ENCODE data around the gene SRRM2.

Gene SRRM2

DNA sequence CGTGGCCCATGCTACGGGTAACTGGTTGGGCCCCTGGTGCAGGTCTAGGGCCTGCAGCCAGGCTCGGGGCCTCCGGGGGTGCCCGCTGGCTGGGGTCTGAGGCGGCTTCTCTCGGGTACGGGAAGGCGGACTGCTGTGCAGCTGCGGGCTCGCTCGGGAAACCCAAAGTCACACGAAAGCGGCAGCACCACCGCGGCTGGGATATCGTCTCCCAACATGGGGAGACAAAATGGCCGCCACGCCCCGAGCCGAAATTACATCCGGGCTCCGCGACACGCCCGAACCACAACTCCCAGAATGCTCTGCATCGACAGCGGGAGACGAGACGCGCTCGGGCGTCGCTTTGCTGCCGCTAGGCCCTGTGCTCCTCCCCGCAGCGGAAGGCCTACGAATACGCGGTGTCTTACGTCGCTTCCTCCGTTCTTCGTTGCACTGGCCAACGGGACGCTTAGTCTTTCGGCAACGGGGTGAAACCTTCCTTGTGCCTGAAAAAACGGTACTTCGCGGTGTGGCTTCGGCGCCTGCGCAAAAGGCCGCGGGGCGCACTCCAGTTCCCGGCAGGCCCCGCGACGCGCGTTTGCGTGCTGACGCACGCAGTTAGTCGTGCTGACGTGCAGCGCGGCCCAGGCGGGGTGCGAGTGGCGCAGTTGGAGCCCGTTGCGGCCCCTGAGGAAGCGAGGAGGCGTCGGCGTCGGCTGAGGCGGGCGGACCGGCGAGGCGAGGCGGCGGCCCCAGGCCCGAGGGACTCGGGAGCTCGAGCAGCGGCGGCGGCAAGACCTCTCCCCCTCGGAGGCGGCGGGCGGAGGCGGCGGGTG is at the start of gene SRRM2:
SRRM2 (plus strand) TSS at position 604 of the 815 bp plus-strand sequence. CDS start 3,727 bp downstream, outside the sequence.
- H2AFZ ChIP-seq = peak within 1 kb of the TSS; percentile 99
- peaks cover 25% of the 10 kb centered on the region for H3K4me1 ChIP-seq
- no peaks in the 10 kb centered on the region for H3K9me3 ChIP-seq (ENCODE audit: control insufficient read depth, low read length)
- TF ChIP-seq CTCF (IDR thresholded peaks at IDR 0.05) = no peak
- peak within 1 kb of the TSS; percentile 94 for H3K4me3 ChIP-seq (ENCODE audit: low read depth, low read length)
- H3K79me2 ChIP-seq = peaks cover 42% of the 10 kb centered on the region
- peak within 1 kb of the TSS; percentile 90 for H3K9ac ChIP-seq
- H3K27me3 ChIP-seq (ENCODE audit: control insufficient read depth, insufficient read depth, low read length) = no peaks in the 10 kb centered on the region
- no peaks in the 10 kb centered on the region for H3K36me3 ChIP-seq (ENCODE audit: control insufficient read depth, insufficient read depth, low read length)
- peak within 1 kb of the TSS; percentile 98 for H3K4me2 ChIP-seq (ENCODE audit: low read length)
- peak within 1 kb of the TSS; percentile 98 for H3K27ac ChIP-seq

DNA sequence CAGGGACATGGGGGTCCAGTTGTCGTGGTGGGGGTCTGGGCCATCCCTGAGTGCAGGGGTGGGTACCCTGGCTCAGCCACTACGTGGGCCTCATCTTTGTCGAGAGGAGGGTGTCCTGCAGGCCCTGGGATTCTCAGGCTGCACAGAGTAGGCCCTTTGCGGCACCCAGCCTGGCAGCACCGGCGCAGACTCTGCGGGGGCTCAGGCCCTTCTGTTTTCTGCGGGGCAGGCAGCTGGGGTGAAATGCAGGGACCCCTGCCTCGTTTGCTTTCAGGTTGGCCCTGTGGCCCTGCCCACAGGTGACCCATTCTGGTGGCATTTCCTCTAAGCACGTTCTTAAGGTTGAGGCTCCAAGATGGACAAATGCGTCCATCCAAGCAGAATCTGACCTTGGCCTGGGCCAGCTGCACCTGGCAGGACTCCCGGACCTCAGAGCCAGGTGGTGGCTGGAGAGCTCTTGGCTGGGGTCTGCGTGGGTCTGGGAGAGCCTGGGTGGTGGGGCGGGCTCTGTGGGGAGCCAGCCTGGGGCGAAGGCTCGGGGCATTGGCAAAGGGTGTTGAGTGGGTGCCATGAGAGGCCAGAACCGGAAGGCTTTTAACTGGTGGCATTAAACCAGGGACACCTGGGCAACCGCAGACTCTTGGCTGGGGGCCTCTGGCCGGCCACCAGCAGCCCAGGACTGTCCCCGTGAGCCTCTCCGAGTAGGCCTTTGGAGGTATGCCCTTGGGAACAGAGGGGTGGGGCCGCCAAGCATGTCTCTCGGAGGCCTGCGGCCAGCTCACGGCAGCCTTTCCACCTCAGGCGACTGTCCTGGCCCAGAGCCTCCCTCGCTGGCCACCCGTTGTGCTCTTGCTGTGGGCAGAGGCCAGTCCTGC is 49.3 kb upstream of the SRRM2 start:
- Histone ChIP-seq H3K9ac (no peak overlapping the region), H3K27me3 (ENCODE audit: control insufficient read depth, insufficient read depth, low read length) (no peaks in the 10 kb centered on the region), H2AFZ (no peak overlapping the region), H3K4me2 (ENCODE audit: low read length) (no peak overlapping the region), H3K4me1 (no peaks in the 10 kb centered on the region), H3K27ac (no peak overlapping the region), H3K79me2 (peaks cover 1% of the 10 kb centered on the region), H3K4me3 (ENCODE audit: low read depth, low read length) (no peak overlapping the region), H3K9me3 (ENCODE audit: control insufficient read depth, low read length) (no peaks in the 10 kb centered on the region), H3K36me3 (ENCODE audit: control insufficient read depth, insufficient read depth, low read length) (no peaks in the 10 kb centered on the region)
- TF ChIP-seq CTCF (IDR thresholded peaks at IDR 0.05) = no peak

DNA sequence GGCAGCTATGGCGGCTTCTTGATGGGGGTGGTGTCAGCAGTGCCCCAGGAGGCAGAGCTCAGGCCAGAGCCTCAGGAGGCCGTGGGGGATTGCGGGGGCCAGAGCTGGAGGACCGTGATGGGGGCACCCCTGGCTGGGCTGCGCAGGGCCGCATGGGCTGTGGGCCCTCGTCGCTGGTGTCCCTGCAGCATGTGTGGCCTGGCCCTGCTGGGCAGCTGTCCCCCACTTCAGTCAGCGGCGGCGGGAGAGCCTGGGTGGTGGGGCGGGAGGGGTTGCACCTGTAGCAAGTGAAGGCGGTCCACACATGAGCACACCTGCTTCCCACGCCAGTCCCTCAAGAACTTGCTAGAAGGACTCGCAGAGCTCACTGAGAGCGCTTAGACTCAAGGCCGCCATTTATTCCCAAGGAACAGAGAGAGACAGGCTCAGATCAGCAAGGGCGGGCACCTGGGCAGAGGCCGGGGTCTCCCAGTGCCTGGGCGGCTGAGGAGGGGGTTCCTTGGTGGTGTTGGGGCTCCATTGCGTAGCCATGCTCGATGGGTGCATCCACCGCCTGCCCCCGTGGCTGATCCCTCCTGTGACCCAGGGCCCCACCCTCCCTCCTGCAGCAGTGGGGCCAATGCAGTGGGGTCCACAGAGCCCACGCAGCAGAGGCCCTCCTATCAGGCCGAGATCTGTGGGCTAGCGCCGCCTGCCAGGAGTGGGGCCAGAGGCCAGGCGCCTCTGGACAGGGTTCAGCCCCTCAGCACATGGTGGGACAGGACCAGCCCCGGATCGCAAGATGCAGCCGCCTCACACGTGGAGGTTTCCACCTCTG is 48.1 kb upstream of the SRRM2 start:
- Histone ChIP-seq H3K79me2 (no peaks in the 10 kb centered on the region), H3K27ac (no peak overlapping the region), H3K4me3 (ENCODE audit: low read depth, low read length) (no peak overlapping the region), H3K4me1 (no peaks in the 10 kb centered on the region), H3K27me3 (ENCODE audit: control insufficient read depth, insufficient read depth, low read length) (no peaks in the 10 kb centered on the region), H3K9me3 (ENCODE audit: control insufficient read depth, low read length) (no peaks in the 10 kb centered on the region), H3K9ac (no peak overlapping the region), H3K4me2 (ENCODE audit: low read length) (no peak overlapping the region), H2AFZ (no peak overlapping the region), H3K36me3 (ENCODE audit: control insufficient read depth, insufficient read depth, low read length) (no peaks in the 10 kb centered on the region)
- TF ChIP-seq CTCF (IDR thresholded peaks at IDR 0.05) = no peak

- Histone ChIP-seq H3K4me3 (ENCODE audit: low read depth, low read length) (no peak overlapping the region), H3K36me3 (ENCODE audit: control insufficient read depth, insufficient read depth, low read length) (no peaks in the 10 kb centered on the region), H2AFZ (no peak overlapping the region), H3K27ac (no peak overlapping the region), H3K79me2 (no peaks in the 10 kb centered on the region), H3K9me3 (ENCODE audit: control insufficient read depth, low read length) (no peaks in the 10 kb centered on the region), H3K4me2 (ENCODE audit: low read length) (no peak overlapping the region), H3K4me1 (no peaks in the 10 kb centered on the region), H3K9ac (no peak overlapping the region), H3K27me3 (ENCODE audit: control insufficient read depth, insufficient read depth, low read length) (no peaks in the 10 kb centered on the region)
- TF ChIP-seq CTCF (IDR thresholded peaks at IDR 0.05) = no peak
Measured at GRCh38 chr16:2704983-2705275, 47.5 kb upstream of the SRRM2 start.
